GM23338 (cell line): ENCODE results near the gene TBC1D21. TPM values are rescaled to one million over a fixed set of nuclear protein-coding genes. Genes with fewer than 3 reads are reported as not detected.

Source experiments
- ATAC-seq: fragments of 200-7000 bp; cut with Tn5 transposase; 3 replicates; pipeline ENCODE4 v1.9.1; 2020
- DNase-seq: peaks from one replicate; pipeline ENCODE4 v3.0.0-alpha.2; 2015; ENCODE audit warnings: low spot score
- H2AFZ ChIP-seq: fragments of 200-600 bp; sonication (generic); 2 replicates; pipeline ENCODE4 v1.8.0; 2016; ENCODE audit warnings: antibody characterized with exemption, mild to moderate bottlenecking, moderate library complexity
- H3F3A ChIP-seq: fragments of 200-600 bp; sonication (generic); replicated peaks from 2 replicates; pipeline ENCODE4 v1.8.0; 2017; ENCODE audit warnings: antibody characterized with exemption, mixed run types, low read depth
- H3K27ac ChIP-seq: fragments of 200-600 bp; sonication (generic); 2 replicates; pipeline ENCODE4 v1.6.1; 2016; ENCODE audit warnings: low read depth
- H3K27me3 ChIP-seq: fragments of 200-600 bp; sonication (generic); 2 replicates; pipeline ENCODE4 v1.8.0; 2016; ENCODE audit warnings: mild to moderate bottlenecking, mixed run types, moderate library complexity; ENCODE audit not compliant: insufficient read depth
- H3K36me3 ChIP-seq: fragments of 200-600 bp; sonication (generic); 2 replicates; pipeline ENCODE4 v1.8.0; 2016; ENCODE audit warnings: mild to moderate bottlenecking; ENCODE audit not compliant: insufficient read depth
- H3K4me1 ChIP-seq: fragments of 200-600 bp; sonication (generic); 2 replicates; pipeline ENCODE4 v1.8.0; 2016; ENCODE audit warnings: mild to moderate bottlenecking, moderate library complexity; ENCODE audit not compliant: insufficient read depth
- H3K4me2 ChIP-seq: fragments of 200-600 bp; sonication (generic); 2 replicates; pipeline ENCODE4 v1.7.1; 2017; ENCODE audit warnings: mixed run types
- H3K4me3 ChIP-seq: fragments of 200-600 bp; sonication (generic); 2 replicates; pipeline ENCODE4 v1.6.1; 2016; ENCODE audit warnings: mixed run types
- H3K79me2 ChIP-seq: fragments of 200-600 bp; sonication (generic); replicated peaks from 2 replicates; pipeline ENCODE4 v1.8.0; 2017; ENCODE audit warnings: mild to moderate bottlenecking; ENCODE audit not compliant: insufficient read depth
- H3K9me2 ChIP-seq: fragments of 200-600 bp; sonication (generic); 2 replicates; pipeline ENCODE4 v1.8.0; 2017; ENCODE audit not compliant: insufficient read depth
- H4K20me1 ChIP-seq: fragments of 200-600 bp; sonication (generic); replicated peaks from 2 replicates; pipeline ENCODE4 v1.8.0; 2017; ENCODE audit warnings: mild to moderate bottlenecking; ENCODE audit not compliant: insufficient read depth
- H3K27ac Mint-ChIP-seq: 2 replicates; pipeline ENCODE4 v1.8.0; 2020; ENCODE audit warnings: inconsistent platforms, mild to moderate bottlenecking, moderate library complexity, mixed read lengths
- H3K27me3 Mint-ChIP-seq: 3 replicates; pipeline ENCODE4 v1.8.0; 2022; ENCODE audit warnings: low read depth, mild to moderate bottlenecking, moderate library complexity, mixed read lengths, inconsistent platforms; ENCODE audit not compliant: insufficient read depth, poor library complexity
- H3K36me3 Mint-ChIP-seq: 3 replicates; pipeline ENCODE4 v1.8.0; 2021; ENCODE audit warnings: low read depth, mild to moderate bottlenecking, inconsistent platforms, moderate library complexity, mixed read lengths
- H3K4me1 Mint-ChIP-seq: 3 replicates; pipeline ENCODE4 v1.8.0; 2020; ENCODE audit warnings: mild to moderate bottlenecking, inconsistent platforms, mixed read lengths
- H3K4me3 Mint-ChIP-seq: 3 replicates; pipeline ENCODE4 v1.8.0; 2021; ENCODE audit warnings: moderate library complexity, mild to moderate bottlenecking, inconsistent platforms, mixed read lengths
- H3K9me3 Mint-ChIP-seq: 3 replicates; pipeline ENCODE4 v1.8.0; 2020; ENCODE audit warnings: moderate library complexity, mild to moderate bottlenecking, inconsistent platforms, mixed read lengths
- CTCF ChIP-seq, 2 experiments: fragments of 200-600 bp in 1 of 2; sonication (generic) in 1 of 2; conservative IDR thresholded peaks; 2 replicates each; pipeline versions ENCODE4 v1.5.1 to v1.6.1; 2016 to 2017; ENCODE audit warnings: antibody characterized with exemption in 2 of 2, low read depth in 2 of 2, mild to moderate bottlenecking in 2 of 2, moderate library complexity in 1 of 2
- EZH2phosphoT487 ChIP-seq: fragments of 200-600 bp; sonication (generic); IDR thresholded peaks from one replicate; pipeline ENCODE4 v1.8.1; 2018; ENCODE audit warnings: antibody characterized with exemption; ENCODE audit not compliant: unreplicated experiment
- JUNB ChIP-seq: IDR thresholded peaks from one replicate; pipeline ENCODE4 v1.6.1; 2016; ENCODE audit warnings: antibody characterized with exemption; ENCODE audit not compliant: unreplicated experiment
- NANOG ChIP-seq: IDR thresholded peaks from 2 replicates; pipeline ENCODE4 v1.6.1; 2016; ENCODE audit warnings: antibody characterized with exemption, borderline replicate concordance
- POLR2AphosphoS5 ChIP-seq: IDR thresholded peaks from 2 replicates; pipeline ENCODE4 v1.6.1; 2016; ENCODE audit warnings: antibody characterized with exemption, low read depth
- REST ChIP-seq: IDR thresholded peaks from one replicate; pipeline ENCODE4 v1.6.1; 2018; ENCODE audit warnings: antibody characterized with exemption; ENCODE audit not compliant: unreplicated experiment
- ZNF114 ChIP-seq: fragments of 250-450 bp; sonication (Bioruptor Pico); IDR thresholded peaks from 2 replicates; pipeline ENCODE4 v1.5.0; 2020; ENCODE audit warnings: mild to moderate bottlenecking, moderate library complexity
- ZNF331 ChIP-seq: fragments of 250-450 bp; sonication (Bioruptor Pico); IDR thresholded peaks from 2 replicates; pipeline ENCODE4 v1.5.0; 2020; ENCODE audit warnings: low read depth, mild to moderate bottlenecking, moderate library complexity
- polyA plus RNA-seq: library from polyadenylated mRNA; unstranded; fragments of >200 nt; fragmentation: Nextera tagmentation; extraction: Ambion mirVana; gene quantifications from 2 replicates; pipeline ENCODE4 v1.2.1, GENCODE V29; 2016
- total RNA-seq: library from RNA; depleted of rRNA; stranded (reverse); fragments of >200 nt; shearing (Covaris generic); gene quantifications from 2 replicates; pipeline ENCODE4 v1.2.3, GENCODE V29; 2014
- TF ChIP-seq, protein P1 (sequence below): fragments of 250-450 bp; sonication (Bioruptor Pico); IDR thresholded peaks from 2 replicates; pipeline ENCODE4 v1.5.0; 2020; ENCODE audit warnings: mild to moderate bottlenecking, moderate library complexity

TBC1D21 gene
- total and polyA plus RNA-seq, 2 experiments from 2014 or later = not detected

DNA sequence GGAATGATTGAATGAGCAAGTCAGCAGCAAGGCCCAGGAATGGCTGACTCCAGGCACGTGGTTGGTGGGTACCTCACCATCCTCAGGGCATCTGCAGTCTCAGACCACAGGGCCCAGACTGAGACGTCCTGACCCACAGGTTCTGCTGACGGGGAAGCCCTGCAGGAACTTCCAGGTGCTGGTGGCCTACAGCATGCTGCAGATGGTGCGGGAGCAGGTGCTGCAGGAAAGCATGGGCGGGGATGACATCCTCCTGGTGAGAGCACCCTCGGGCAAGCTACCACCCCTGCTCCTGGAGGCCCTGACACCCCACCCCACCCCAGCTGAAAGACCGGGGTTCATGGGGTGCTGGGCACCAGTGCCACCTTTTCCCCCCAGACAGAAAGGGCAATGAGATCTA lies 14.1 kb downstream of the TBC1D21 start:
- no peaks in the 10 kb centered on the region for H3F3A ChIP-seq
- no peak overlapping the region for H2AFZ ChIP-seq
- no peak for TF ChIP-seq REST
- TF ChIP-seq, protein P1, sequence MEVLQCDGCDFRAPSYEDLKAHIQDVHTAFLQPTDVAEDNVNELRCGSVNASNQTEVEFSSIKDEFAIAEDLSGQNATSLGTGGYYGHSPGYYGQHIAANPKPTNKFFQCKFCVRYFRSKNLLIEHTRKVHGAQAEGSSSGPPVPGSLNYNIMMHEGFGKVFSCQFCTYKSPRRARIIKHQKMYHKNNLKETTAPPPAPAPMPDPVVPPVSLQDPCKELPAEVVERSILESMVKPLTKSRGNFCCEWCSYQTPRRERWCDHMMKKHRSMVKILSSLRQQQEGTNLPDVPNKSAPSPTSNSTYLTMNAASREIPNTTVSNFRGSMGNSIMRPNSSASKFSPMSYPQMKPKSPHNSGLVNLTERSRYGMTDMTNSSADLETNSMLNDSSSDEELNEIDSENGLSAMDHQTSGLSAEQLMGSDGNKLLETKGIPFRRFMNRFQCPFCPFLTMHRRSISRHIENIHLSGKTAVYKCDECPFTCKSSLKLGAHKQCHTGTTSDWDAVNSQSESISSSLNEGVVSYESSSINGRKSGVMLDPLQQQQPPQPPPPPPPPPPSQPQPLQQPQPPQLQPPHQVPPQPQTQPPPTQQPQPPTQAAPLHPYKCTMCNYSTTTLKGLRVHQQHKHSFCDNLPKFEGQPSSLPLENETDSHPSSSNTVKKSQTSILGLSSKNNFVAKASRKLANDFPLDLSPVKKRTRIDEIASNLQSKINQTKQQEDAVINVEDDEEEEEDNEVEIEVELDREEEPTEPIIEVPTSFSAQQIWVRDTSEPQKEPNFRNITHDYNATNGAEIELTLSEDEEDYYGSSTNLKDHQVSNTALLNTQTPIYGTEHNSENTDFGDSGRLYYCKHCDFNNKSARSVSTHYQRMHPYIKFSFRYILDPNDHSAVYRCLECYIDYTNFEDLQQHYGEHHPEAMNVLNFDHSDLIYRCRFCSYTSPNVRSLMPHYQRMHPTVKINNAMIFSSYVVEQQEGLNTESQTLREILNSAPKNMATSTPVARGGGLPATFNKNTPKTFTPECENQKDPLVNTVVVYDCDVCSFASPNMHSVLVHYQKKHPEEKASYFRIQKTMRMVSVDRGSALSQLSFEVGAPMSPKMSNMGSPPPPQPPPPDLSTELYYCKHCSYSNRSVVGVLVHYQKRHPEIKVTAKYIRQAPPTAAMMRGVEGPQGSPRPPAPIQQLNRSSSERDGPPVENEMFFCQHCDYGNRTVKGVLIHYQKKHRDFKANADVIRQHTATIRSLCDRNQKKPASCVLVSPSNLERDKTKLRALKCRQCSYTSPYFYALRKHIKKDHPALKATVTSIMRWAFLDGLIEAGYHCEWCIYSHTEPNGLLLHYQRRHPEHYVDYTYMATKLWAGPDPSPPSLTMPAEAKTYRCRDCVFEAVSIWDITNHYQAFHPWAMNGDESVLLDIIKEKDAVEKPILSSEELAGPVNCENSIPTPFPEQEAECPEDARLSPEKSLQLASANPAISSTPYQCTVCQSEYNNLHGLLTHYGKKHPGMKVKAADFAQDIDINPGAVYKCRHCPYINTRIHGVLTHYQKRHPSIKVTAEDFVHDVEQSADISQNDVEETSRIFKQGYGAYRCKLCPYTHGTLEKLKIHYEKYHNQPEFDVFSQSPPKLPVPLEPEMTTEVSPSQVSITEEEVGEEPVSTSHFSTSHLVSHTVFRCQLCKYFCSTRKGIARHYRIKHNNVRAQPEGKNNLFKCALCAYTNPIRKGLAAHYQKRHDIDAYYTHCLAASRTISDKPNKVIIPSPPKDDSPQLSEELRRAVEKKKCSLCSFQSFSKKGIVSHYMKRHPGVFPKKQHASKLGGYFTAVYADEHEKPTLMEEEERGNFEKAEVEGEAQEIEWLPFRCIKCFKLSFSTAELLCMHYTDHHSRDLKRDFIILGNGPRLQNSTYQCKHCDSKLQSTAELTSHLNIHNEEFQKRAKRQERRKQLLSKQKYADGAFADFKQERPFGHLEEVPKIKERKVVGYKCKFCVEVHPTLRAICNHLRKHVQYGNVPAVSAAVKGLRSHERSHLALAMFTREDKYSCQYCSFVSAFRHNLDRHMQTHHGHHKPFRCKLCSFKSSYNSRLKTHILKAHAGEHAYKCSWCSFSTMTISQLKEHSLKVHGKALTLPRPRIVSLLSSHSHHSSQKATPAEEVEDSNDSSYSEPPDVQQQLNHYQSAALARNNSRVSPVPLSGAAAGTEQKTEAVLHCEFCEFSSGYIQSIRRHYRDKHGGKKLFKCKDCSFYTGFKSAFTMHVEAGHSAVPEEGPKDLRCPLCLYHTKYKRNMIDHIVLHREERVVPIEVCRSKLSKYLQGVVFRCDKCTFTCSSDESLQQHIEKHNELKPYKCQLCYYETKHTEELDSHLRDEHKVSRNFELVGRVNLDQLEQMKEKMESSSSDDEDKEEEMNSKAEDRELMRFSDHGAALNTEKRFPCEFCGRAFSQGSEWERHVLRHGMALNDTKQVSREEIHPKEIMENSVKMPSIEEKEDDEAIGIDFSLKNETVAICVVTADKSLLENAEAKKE (CRISPR knock-in tag) = no peak
- TF ChIP-seq NANOG = no peak
- TF ChIP-seq POLR2AphosphoS5 = no peak
- TF ChIP-seq CTCF (conservative IDR thresholded peaks at IDR 0.05; ENCODE audit: low read depth in 2 of 2) = no peak
- no peak for TF ChIP-seq ZNF114 (CRISPR knock-in tag)
- TF ChIP-seq EZH2phosphoT487 = no peak
- no peak for TF ChIP-seq ZNF331
- TF ChIP-seq JUNB = no peak
- H3K9me3 Mint-ChIP-seq = peaks cover 14% of the 10 kb centered on the region
- no peak overlapping the region for H3K27ac ChIP-seq
- no peak overlapping the region for H3K27ac Mint-ChIP-seq
- no peak overlapping the region for H3K4me3 Mint-ChIP-seq
- peaks cover 3% of the 10 kb centered on the region; the same call in 2 of the 3 replicates for H3K36me3 Mint-ChIP-seq
- no peaks in the 10 kb centered on the region for H3K27me3 ChIP-seq
- H3K9me2 ChIP-seq = no peaks in the 10 kb centered on the region
- ATAC-seq = no peak
- peaks cover 6% of the 10 kb centered on the region for H3K27me3 Mint-ChIP-seq
- H3K4me3 ChIP-seq = no peak overlapping the region
- DNase-seq = no peak
- H3K4me1 Mint-ChIP-seq = no peaks in the 10 kb centered on the region
- no peaks in the 10 kb centered on the region for H3K4me1 ChIP-seq
- no peak overlapping the region for H3K4me2 ChIP-seq
- H4K20me1 ChIP-seq = no peaks in the 10 kb centered on the region
- H3K36me3 ChIP-seq = no peaks in the 10 kb centered on the region
- no peaks in the 10 kb centered on the region for H3K79me2 ChIP-seq
